Right renal pelvis (tissue), 4 donors: Measurements from ENCODE around the gene CD3E. TPM values are rescaled to one million over a fixed set of nuclear protein-coding genes. Genes with fewer than 3 reads are reported as not detected.

Experiments
- polyA plus RNA-seq, 4 donors: library from polyadenylated mRNA; unstranded; fragments of 120-200 nt; gene quantifications; one replicate each; pipeline ENCODE4 v1.2.1, GENCODE V29; 2013; ENCODE audit not compliant: insufficient read length in 4 of 4

CD3E gene
- polyA plus RNA-seq, 4 donors, result 0.28 to 1.2 (median 0.53) TPM

Other genes starting within 250 kb of the CD3E start
- gene TMPRSS4, start 227.7 kb upstream of the CD3E start, polyA plus RNA-seq, result 10 to 100 TPM; 27.6 to 33.1 (median 29.1) TPM
- under 1 TPM; 0.08 to 0.29 (median 0.13) TPM for gene SMIM35, start 217.8 kb upstream of the CD3E start, polyA plus RNA-seq
- gene SCN4B, start 151.9 kb upstream of the CD3E start, polyA plus RNA-seq, result 1 to 10 TPM in 2 of 4 donors, under 1 TPM in 2; 0.89 to 1.6 (median 1.1) TPM
- 1 to 10 TPM; 4.4 to 4.9 (median 4.7) TPM for gene SCN2B, start 128.1 kb upstream of the CD3E start, polyA plus RNA-seq
- 1 to 10 TPM; 1.7 to 2.9 (median 2.7) TPM for gene JAML, start 79.7 kb upstream of the CD3E start, polyA plus RNA-seq
- gene MPZL3, start 52.4 kb upstream of the CD3E start, polyA plus RNA-seq, result 1 to 10 TPM; 5.4 to 6.3 (median 6.0) TPM
- 10 to 100 TPM; 22.3 to 24.5 (median 23.6) TPM for gene MPZL2, start 40.4 kb upstream of the CD3E start, polyA plus RNA-seq
- under 1 TPM; 0.24 to 0.95 (median 0.44) TPM for gene CD3D, start 38.0 kb downstream of the CD3E start, polyA plus RNA-seq
- under 1 TPM; 0.15 to 0.47 (median 0.19) TPM for gene CD3G, start 39.6 kb downstream of the CD3E start, polyA plus RNA-seq
- 10 to 100 TPM; 35.7 to 43.2 (median 41.0) TPM for gene UBE4A, start 54.9 kb downstream of the CD3E start, polyA plus RNA-seq
- gene ATP5MG, start 96.9 kb downstream of the CD3E start, polyA plus RNA-seq, result 100 to 1,000 TPM; 398 to 470 (median 428) TPM
- 10 to 100 TPM; 34.4 to 41.7 (median 40.2) TPM for gene KMT2A, start 131.8 kb downstream of the CD3E start, polyA plus RNA-seq
- 1 to 10 TPM in 2 of 4 donors, under 1 TPM in 2; 0.55 to 2.5 (median 1.2) TPM for gene TTC36, start 222.7 kb downstream of the CD3E start, polyA plus RNA-seq
- 10 to 100 TPM; 26.0 to 31.3 (median 29.2) TPM for gene TMEM25, start 226.5 kb downstream of the CD3E start, polyA plus RNA-seq